HEK293 (cell line): ENCODE results near the gene HAO2.

Experiments used
- GLI2 ChIP-seq: fragments of 450-650 bp; formaldehyde crosslinking; IDR thresholded peaks from 2 replicates; pipeline ENCODE4; 2017; ENCODE audit warnings: missing biosample characterization, missing genetic modification characterization, low read depth, borderline replicate concordance
- INSM2 ChIP-seq: fragments of 450-650 bp; formaldehyde crosslinking; IDR thresholded peaks from 2 replicates; pipeline ENCODE4 v1.5.1; 2016; ENCODE audit warnings: missing biosample characterization, missing genetic modification characterization
- KLF10 ChIP-seq: fragments of 450-650 bp; IDR thresholded peaks from 2 replicates; pipeline ENCODE4 v1.5.1; 2018; ENCODE audit warnings: missing biosample characterization, mild to moderate bottlenecking, missing genetic modification characterization
- KLF7 ChIP-seq: fragments of 450-650 bp; formaldehyde crosslinking; IDR thresholded peaks from 2 replicates; pipeline ENCODE4 v1.5.1; 2016; ENCODE audit warnings: missing biosample characterization, missing genetic modification characterization, borderline replicate concordance
- KLF9 ChIP-seq: fragments of 450-650 bp; formaldehyde crosslinking; IDR thresholded peaks from 2 replicates; pipeline ENCODE4 v1.5.1; 2016; ENCODE audit warnings: missing biosample characterization, missing genetic modification characterization, low read depth
- MZF1 ChIP-seq: fragments of 450-650 bp; formaldehyde crosslinking; IDR thresholded peaks from 2 replicates; pipeline ENCODE4 v1.5.1; 2017; ENCODE audit warnings: missing biosample characterization, missing genetic modification characterization, borderline replicate concordance
- PRDM4 ChIP-seq: fragments of 450-650 bp; formaldehyde crosslinking; IDR thresholded peaks from 2 replicates; pipeline ENCODE4 v1.5.1; 2017; ENCODE audit warnings: missing biosample characterization, missing genetic modification characterization
- TSHZ1 ChIP-seq: fragments of 450-650 bp; formaldehyde crosslinking; IDR thresholded peaks from 2 replicates; pipeline ENCODE4 v1.5.1; 2016; ENCODE audit warnings: missing biosample characterization, missing genetic modification characterization, borderline replicate concordance
- ZBTB11 ChIP-seq: fragments of 450-650 bp; formaldehyde crosslinking; conservative IDR thresholded peaks from 2 replicates; pipeline ENCODE4 v1.5.1; 2016; ENCODE audit warnings: low read depth, missing biosample characterization, missing genetic modification characterization
- ZNF2 ChIP-seq: fragments of 450-650 bp; formaldehyde crosslinking; IDR thresholded peaks from 2 replicates; pipeline ENCODE4 v1.5.1; 2016; ENCODE audit warnings: missing biosample characterization, missing genetic modification characterization
- ZNF335 ChIP-seq: fragments of 450-650 bp; formaldehyde crosslinking; conservative IDR thresholded peaks from 2 replicates; pipeline ENCODE4 v1.5.1; 2016; ENCODE audit warnings: missing biosample characterization, missing genetic modification characterization
- ZNF341 ChIP-seq: fragments of 450-650 bp; formaldehyde crosslinking; IDR thresholded peaks from 2 replicates; pipeline ENCODE4; 2016; ENCODE audit warnings: low read depth, missing biosample characterization, missing genetic modification characterization
- ZNF488 ChIP-seq: fragments of 450-650 bp; formaldehyde crosslinking; IDR thresholded peaks from 2 replicates; pipeline ENCODE4 v1.5.1; 2016; ENCODE audit warnings: missing biosample characterization, missing genetic modification characterization
- ZNF623 ChIP-seq: fragments of 450-650 bp; formaldehyde crosslinking; IDR thresholded peaks from 2 replicates; pipeline ENCODE4 v1.5.1; 2016; ENCODE audit warnings: missing biosample characterization, missing genetic modification characterization
- ZNF776 ChIP-seq: fragments of 450-650 bp; formaldehyde crosslinking; IDR thresholded peaks from 2 replicates; pipeline ENCODE4 v1.5.0; 2017; ENCODE audit warnings: missing biosample characterization, missing genetic modification characterization, borderline replicate concordance
- ZNF785 ChIP-seq: fragments of 450-650 bp; formaldehyde crosslinking; IDR thresholded peaks from 2 replicates; pipeline ENCODE4 v1.5.1; 2016; ENCODE audit warnings: missing biosample characterization, missing genetic modification characterization
- ZSCAN30 ChIP-seq: fragments of 450-650 bp; IDR thresholded peaks from 2 replicates; pipeline ENCODE4 v1.5.1; 2018; ENCODE audit warnings: missing biosample characterization, mild to moderate bottlenecking, missing genetic modification characterization, moderate library complexity
- TF ChIP-seq, protein P1 (sequence below): fragments of 450-650 bp; formaldehyde crosslinking; IDR thresholded peaks from 2 replicates; pipeline ENCODE4 v1.5.1; 2016; ENCODE audit warnings: missing biosample characterization, missing genetic modification characterization
- TF ChIP-seq, protein P2 (sequence below): fragments of 450-650 bp; formaldehyde crosslinking; IDR thresholded peaks from 2 replicates; pipeline ENCODE4 v1.5.1; 2017; ENCODE audit warnings: missing biosample characterization, missing genetic modification characterization

HAO2 gene

GRCh38 chr1:119327450-119328155, 41.0 kb upstream of the HAO2 start (continued):
- TF ChIP-seq INSM2, result peak; percentile 22; the same call in 1 of the 2 replicates
- TF ChIP-seq ZNF341 (tag by site-specific recombination), result peak; percentile 66; the same call in 1 of the 2 replicates
- TF ChIP-seq ZNF785 (tag by site-specific recombination), result no peak
- peak; percentile 78 for TF ChIP-seq MZF1 (tag by site-specific recombination)
- TF ChIP-seq PRDM4 (tag by site-specific recombination), result peak; percentile 92
- TF ChIP-seq ZNF2 (tag by site-specific recombination), result peak; percentile 40; the same call in 1 of the 2 replicates
- peak; percentile 50; the same call in 1 of the 2 replicates for TF ChIP-seq GLI2 (tag by site-specific recombination)
- TF ChIP-seq KLF10 (tag by site-specific recombination), result peak; percentile 70; the same call in 1 of the 2 replicates
- TF ChIP-seq TSHZ1 (tag by site-specific recombination), result peak; percentile 49
- 0 out of 2 replicates have a peak, but pooled peaks have one; percentile 21 for TF ChIP-seq ZBTB11 (tag by site-specific recombination)
- TF ChIP-seq ZNF623 (tag by site-specific recombination), result 0 out of 2 replicates have a peak, but pooled peaks have one; percentile 7
- TF ChIP-seq, protein P1, sequence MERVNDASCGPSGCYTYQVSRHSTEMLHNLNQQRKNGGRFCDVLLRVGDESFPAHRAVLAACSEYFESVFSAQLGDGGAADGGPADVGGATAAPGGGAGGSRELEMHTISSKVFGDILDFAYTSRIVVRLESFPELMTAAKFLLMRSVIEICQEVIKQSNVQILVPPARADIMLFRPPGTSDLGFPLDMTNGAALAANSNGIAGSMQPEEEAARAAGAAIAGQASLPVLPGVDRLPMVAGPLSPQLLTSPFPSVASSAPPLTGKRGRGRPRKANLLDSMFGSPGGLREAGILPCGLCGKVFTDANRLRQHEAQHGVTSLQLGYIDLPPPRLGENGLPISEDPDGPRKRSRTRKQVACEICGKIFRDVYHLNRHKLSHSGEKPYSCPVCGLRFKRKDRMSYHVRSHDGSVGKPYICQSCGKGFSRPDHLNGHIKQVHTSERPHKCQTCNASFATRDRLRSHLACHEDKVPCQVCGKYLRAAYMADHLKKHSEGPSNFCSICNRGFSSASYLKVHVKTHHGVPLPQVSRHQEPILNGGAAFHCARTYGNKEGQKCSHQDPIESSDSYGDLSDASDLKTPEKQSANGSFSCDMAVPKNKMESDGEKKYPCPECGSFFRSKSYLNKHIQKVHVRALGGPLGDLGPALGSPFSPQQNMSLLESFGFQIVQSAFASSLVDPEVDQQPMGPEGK (tag by site-specific recombination), result peak; percentile 60; the same call in 1 of the 2 replicates
- peak; percentile 87 for TF ChIP-seq ZSCAN30 (tag by site-specific recombination)
- TF ChIP-seq KLF7, result peak; percentile 66; the same call in 1 of the 2 replicates
- TF ChIP-seq ZNF335 (tag by site-specific recombination), result peak; percentile 93
- TF ChIP-seq, protein P2, sequence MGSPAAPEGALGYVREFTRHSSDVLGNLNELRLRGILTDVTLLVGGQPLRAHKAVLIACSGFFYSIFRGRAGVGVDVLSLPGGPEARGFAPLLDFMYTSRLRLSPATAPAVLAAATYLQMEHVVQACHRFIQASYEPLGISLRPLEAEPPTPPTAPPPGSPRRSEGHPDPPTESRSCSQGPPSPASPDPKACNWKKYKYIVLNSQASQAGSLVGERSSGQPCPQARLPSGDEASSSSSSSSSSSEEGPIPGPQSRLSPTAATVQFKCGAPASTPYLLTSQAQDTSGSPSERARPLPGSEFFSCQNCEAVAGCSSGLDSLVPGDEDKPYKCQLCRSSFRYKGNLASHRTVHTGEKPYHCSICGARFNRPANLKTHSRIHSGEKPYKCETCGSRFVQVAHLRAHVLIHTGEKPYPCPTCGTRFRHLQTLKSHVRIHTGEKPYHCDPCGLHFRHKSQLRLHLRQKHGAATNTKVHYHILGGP (tag by site-specific recombination), result peak; percentile 61; the same call in 1 of the 2 replicates
- 0 out of 2 replicates have a peak, but pooled peaks have one; percentile 38 for TF ChIP-seq KLF9 (tag by site-specific recombination)
- TF ChIP-seq ZNF776 (tag by site-specific recombination), result 0 out of 2 replicates have a peak, but pooled peaks have one; percentile 29
- peak; percentile 96 for TF ChIP-seq ZNF488 (tag by site-specific recombination)
